Activated naive CD8-positive, alpha-beta T cell treated with anti-CD3 and anti-CD28 coated beads, Interleukin-2, amount 10 ng/mL, durations not matched to agents 7 days and 5 days (primary cell): Measurements from ENCODE around the gene C1QTNF8. TPM values are rescaled to one million over a fixed set of nuclear protein-coding genes. Genes with fewer than 3 reads are reported as not detected.
"Not testable (repeated sequence)": the region's sequence is repeated elsewhere in the genome, so short reads cannot be mapped to it uniquely, and the experiment has no call there.

ENCODE experiments used
- ATAC-seq: fragments of 150-1000 bp; cut with Tn5 transposase; one replicate; pipeline ENCODE4 v1.10.0; 2021; ENCODE audit warnings: low read depth, moderate library complexity
- POLR2A ChIA-PET: fragments of 350-600 bp; sonication (Branson Sonifier 250); formaldehyde crosslinking; loops from one replicate; lab custom pipeline; 2021; ENCODE audit warnings: antibody characterized with exemption; lab: Charles Lee
- DNase-seq: peaks from one replicate; pipeline ENCODE4 v3.0.0; 2021
- H3K27ac Mint-ChIP-seq: one replicate; pipeline ENCODE4 v1.8.0; 2022; ENCODE audit warnings: mild to moderate bottlenecking, mixed read lengths
- H3K27me3 Mint-ChIP-seq: one replicate; pipeline ENCODE4 v1.8.0; 2022; ENCODE audit warnings: mild to moderate bottlenecking, moderate library complexity, mixed read lengths
- H3K36me3 Mint-ChIP-seq: one replicate; pipeline ENCODE4 v1.8.0; 2021; ENCODE audit warnings: mild to moderate bottlenecking, mixed read lengths
- H3K4me1 Mint-ChIP-seq: one replicate; pipeline ENCODE4 v1.8.0; 2021; ENCODE audit warnings: mixed read lengths
- H3K4me3 Mint-ChIP-seq: one replicate; pipeline ENCODE4 v1.8.0; 2022; ENCODE audit warnings: mild to moderate bottlenecking, moderate library complexity, mixed read lengths
- H3K9me3 Mint-ChIP-seq: one replicate; pipeline ENCODE4 v1.8.0; 2021; ENCODE audit warnings: mixed read lengths
- total RNA-seq, 2 experiments: library from RNA; stranded (reverse); gene quantifications; one replicate each; pipeline ENCODE4 v1.2.3, GENCODE V29; 2021

C1QTNF8 gene
- total RNA-seq, 2 experiments from 2014 or later, result not detected

GRCh38 chr16:1090620-1091587, 5.1 kb downstream of the C1QTNF8 start:
- POLR2A ChIA-PET, result no interaction called here
- H3K27me3 Mint-ChIP-seq, result no peaks in the 10 kb centered on the region
- H3K4me1 Mint-ChIP-seq, result no peaks in the 10 kb centered on the region
- no peak for ATAC-seq
- DNase-seq, result no peak
- H3K4me3 Mint-ChIP-seq, result no peak overlapping the region
- H3K27ac Mint-ChIP-seq, result no peak overlapping the region
- peaks cover 3% of the 10 kb centered on the region for H3K9me3 Mint-ChIP-seq
- H3K36me3 Mint-ChIP-seq, result no peaks in the 10 kb centered on the region

- Mint-ChIP-seq H3K27me3 (no peaks in the 10 kb centered on the region), H3K36me3 (peaks cover 2% of the 10 kb centered on the region), H3K4me1 (no peaks in the 10 kb centered on the region), H3K27ac (no peak overlapping the region), H3K9me3 (peaks cover 11% of the 10 kb centered on the region), H3K4me3 (no peak overlapping the region)
- no peak for ATAC-seq
- POLR2A ChIA-PET, result no interaction called here
- DNase-seq, result no peak
These were observed 6.0 kb downstream of the C1QTNF8 start for GRCh38 chr16:1089822-1090619.

- H3K9me3 Mint-ChIP-seq, result peaks cover 12% of the 10 kb centered on the region
These were observed 6.6 kb downstream of the C1QTNF8 start for GRCh38 chr16:1089439-1089821.

GRCh38 chr16:1088295-1089170, 7.5 kb downstream of the C1QTNF8 start:
- Mint-ChIP-seq H3K36me3 (peaks cover 2% of the 10 kb centered on the region), H3K27me3 (no peaks in the 10 kb centered on the region), H3K27ac (no peak overlapping the region), H3K4me3 (no peak overlapping the region), H3K9me3 (peaks cover 12% of the 10 kb centered on the region), H3K4me1 (no peaks in the 10 kb centered on the region)
- ATAC-seq (no peak), DNase-seq (no peak)
- POLR2A ChIA-PET, result no interaction called here

More at GRCh38 chr16:1089439-1089821, 6.6 kb downstream of the C1QTNF8 start:
- H3K36me3 Mint-ChIP-seq, result peaks cover 2% of the 10 kb centered on the region
- no peak for ATAC-seq
- no peak for DNase-seq
- no peak overlapping the region for H3K27ac Mint-ChIP-seq
- H3K4me1 Mint-ChIP-seq, result no peaks in the 10 kb centered on the region
- no peak overlapping the region for H3K4me3 Mint-ChIP-seq
- no peaks in the 10 kb centered on the region for H3K27me3 Mint-ChIP-seq
- POLR2A ChIA-PET, result no interaction called here

GRCh38 chr16:1086443-1086842, 9.6 kb downstream of the C1QTNF8 start:
- H3K27ac Mint-ChIP-seq, ATAC-seq, DNase-seq, H3K4me1 Mint-ChIP-seq, H3K9me3 Mint-ChIP-seq, POLR2A ChIA-PET, H3K36me3 Mint-ChIP-seq, H3K4me3 Mint-ChIP-seq, H3K27me3 Mint-ChIP-seq: not testable (repeated sequence)

GRCh38 chr16:1084971-1085370, 11.1 kb downstream of the C1QTNF8 start:
- Mint-ChIP-seq H3K9me3 (peaks cover 9% of the 10 kb centered on the region), H3K4me3 (no peak overlapping the region), H3K27ac (no peak overlapping the region), H3K27me3 (peaks cover 5% of the 10 kb centered on the region), H3K36me3 (peaks cover 2% of the 10 kb centered on the region), H3K4me1 (no peaks in the 10 kb centered on the region)
- ATAC-seq (no peak), DNase-seq (no peak)
- POLR2A ChIA-PET, result no interaction called here

- H3K4me1 Mint-ChIP-seq, result no peaks in the 10 kb centered on the region
- no peak overlapping the region for H3K4me3 Mint-ChIP-seq
- DNase-seq (no peak), ATAC-seq (no peak)
- peaks cover 2% of the 10 kb centered on the region for H3K36me3 Mint-ChIP-seq
- peaks cover 9% of the 10 kb centered on the region for H3K9me3 Mint-ChIP-seq
- POLR2A ChIA-PET, result no interaction called here
- no peak overlapping the region for H3K27ac Mint-ChIP-seq
- H3K27me3 Mint-ChIP-seq, result peaks cover 5% of the 10 kb centered on the region
These were observed 12.9 kb downstream of the C1QTNF8 start for GRCh38 chr16:1082952-1083675.

GRCh38 chr16:1082266-1082951, 13.6 kb downstream of the C1QTNF8 start:
- POLR2A ChIA-PET, result no interaction called here
- no peak for DNase-seq
- Mint-ChIP-seq H3K9me3 (peaks cover 9% of the 10 kb centered on the region), H3K27me3 (peaks cover 5% of the 10 kb centered on the region), H3K4me3 (no peak overlapping the region), H3K36me3 (peaks cover 2% of the 10 kb centered on the region), H3K4me1 (no peaks in the 10 kb centered on the region), H3K27ac (no peak overlapping the region)
- no peak for ATAC-seq

- H3K27ac Mint-ChIP-seq, result no peak overlapping the region
- POLR2A ChIA-PET, result no interaction called here
- no peak overlapping the region for H3K4me3 Mint-ChIP-seq
- DNase-seq (no peak), ATAC-seq (no peak)
- peaks cover 9% of the 10 kb centered on the region for H3K9me3 Mint-ChIP-seq
- peaks cover 2% of the 10 kb centered on the region for H3K36me3 Mint-ChIP-seq
- H3K4me1 Mint-ChIP-seq, result no peaks in the 10 kb centered on the region
- H3K27me3 Mint-ChIP-seq, result peaks cover 5% of the 10 kb centered on the region
These were observed 14.2 kb downstream of the C1QTNF8 start for GRCh38 chr16:1081734-1082265.

GRCh38 chr16:1080801-1081733, 15.0 kb downstream of the C1QTNF8 start:
- POLR2A ChIA-PET, result no interaction called here

More at GRCh38 chr16:1080801-1081733, 15.0 kb downstream of the C1QTNF8 start:
- Mint-ChIP-seq H3K27me3 (peaks cover 5% of the 10 kb centered on the region), H3K9me3 (peaks cover 9% of the 10 kb centered on the region), H3K4me3 (no peak overlapping the region), H3K36me3 (peaks cover 2% of the 10 kb centered on the region), H3K27ac (no peak overlapping the region), H3K4me1 (peaks cover 1% of the 10 kb centered on the region)
- ATAC-seq, result no peak
- DNase-seq, result no peak
